ENCODE results near the gene TMEM139. TPM values are rescaled to one million over a fixed set of nuclear protein-coding genes. Genes with fewer than 3 reads are reported as not detected.
A peak's percentile ranks its signal among the peaks of the same experiment; 100 is the strongest.

The TMEM139 gene
- total and polyA plus RNA-seq, 8 donors, result 4.2 to 17.3 (median 7.0) TPM

- intact Hi-C loops (cut with DNase I), result no loop called here
- Histone ChIP-seq H3K36me3 (no peaks in the 10 kb centered on the region), H3K4me1 (peaks cover 0 to 14% (median 7%) of the 10 kb centered on the region in 3 donors), H3K4me3 (no peak overlapping the region), H3K9me3 (no peaks in the 10 kb centered on the region), H3K27ac (no peak overlapping the region), H3K27me3 (no peaks in the 10 kb centered on the region)
- 84 to 87% methylated on average over 3 of the region's 3 CpGs for WGBS, 2 donors
- DNase-seq, result no peak
- no peak for FAIRE-seq
- ATAC-seq, result no peak
- no peak for TF ChIP-seq CTCF (IDR thresholded peaks at IDR 0.05)
These were observed 28.4 kb upstream of the TMEM139 start for GRCh38 chr7:143256325-143256724.

- TF ChIP-seq CTCF (IDR thresholded peaks at IDR 0.05), result no peak
- Histone ChIP-seq H3K4me1 (peaks cover 0 to 14% (median 7%) of the 10 kb centered on the region in 3 donors), H3K27me3 (no peaks in the 10 kb centered on the region), H3K4me3 (no peak overlapping the region), H3K9me3 (no peaks in the 10 kb centered on the region), H3K36me3 (no peaks in the 10 kb centered on the region), H3K27ac (no peak overlapping the region)
- WGBS, 2 donors, result 81 to 86% methylated on average over 4 of the region's 4 CpGs
- intact Hi-C loops (cut with DNase I), result no loop called here
- ATAC-seq, result no peak
- FAIRE-seq, result no peak
- no peak for DNase-seq
These were observed 27.8 kb upstream of the TMEM139 start for GRCh38 chr7:143256932-143257331.

GRCh38 chr7:143257501-143257900 is 27.3 kb upstream of the TMEM139 start:
- Histone ChIP-seq H3K36me3 (no peaks in the 10 kb centered on the region), H3K9me3 (no peaks in the 10 kb centered on the region), H3K4me3 (no peak overlapping the region), H3K4me1 (peaks cover 0 to 14% (median 7%) of the 10 kb centered on the region in 3 donors), H3K27me3 (no peaks in the 10 kb centered on the region), H3K27ac (no peak overlapping the region)
- FAIRE-seq (no peak), DNase-seq (no peak), ATAC-seq (no peak)
- 83 to 88% methylated on average over 5 of the region's 5 CpGs for WGBS, 2 donors
- TF ChIP-seq CTCF (IDR thresholded peaks at IDR 0.05), result no peak
- intact Hi-C loops (cut with DNase I), result no loop called here

- no peaks in the 10 kb centered on the region for H3K9me3 ChIP-seq
- no peaks in the 10 kb centered on the region for H3K36me3 ChIP-seq
- H3K27me3 ChIP-seq, result no peaks in the 10 kb centered on the region
- ATAC-seq, result peak in 3 of 4 donors; percentile 26 to 46 (median 45)
- 6 to 9% methylated on average over 2 of the region's 2 CpGs for WGBS, 2 donors
- no peak for TF ChIP-seq CTCF (IDR thresholded peaks at IDR 0.05)
- no peak for FAIRE-seq
- H3K27ac ChIP-seq, result peak overlapping the region in 2 of 4 donors; percentile 1 to 17
- peaks cover 0 to 16% (median 7%) of the 10 kb centered on the region in 3 donors for H3K4me1 ChIP-seq
- intact Hi-C loops (cut with DNase I), result no loop called here
- no peak for DNase-seq
- peak overlapping the region in 1 of 4 donors; percentile 3 for H3K4me3 ChIP-seq
These were observed 25.9 kb upstream of the TMEM139 start for GRCh38 chr7:143258831-143259230.

- no peak overlapping the region for H3K27ac ChIP-seq
- FAIRE-seq (no peak), ATAC-seq (peak in 2 of 4 donors; percentile 7 to 33), DNase-seq (no peak)
- H3K4me3 ChIP-seq, result no peak overlapping the region
- no peaks in the 10 kb centered on the region for H3K9me3 ChIP-seq
- H3K36me3 ChIP-seq, result no peaks in the 10 kb centered on the region
- TF ChIP-seq CTCF (IDR thresholded peaks at IDR 0.05), result no peak
- intact Hi-C loops (cut with DNase I), result no loop called here
- H3K27me3 ChIP-seq, result no peaks in the 10 kb centered on the region
- 86 to 100% methylated on average over 2 of the region's 2 CpGs for WGBS, 2 donors
- peaks cover 0 to 23% (median 7%) of the 10 kb centered on the region in 3 donors for H3K4me1 ChIP-seq
These were observed 25.0 kb upstream of the TMEM139 start for GRCh38 chr7:143259765-143260164.
